SK-N-SH treated with all-trans-retinoic acid at 6 μM for 48 hours (cell line): ENCODE results near the gene YEATS2.

Source experiments
- ARNTL ChIP-seq: fragments of 450-650 bp; formaldehyde crosslinking; IDR thresholded peaks from 2 replicates; pipeline ENCODE4 v1.5.0; 2020; ENCODE audit warnings: low read depth, mild to moderate bottlenecking, moderate library complexity, borderline replicate concordance
- CSDC2 ChIP-seq: fragments of 250-450 bp; sonication (Bioruptor Pico); IDR thresholded peaks from 2 replicates; pipeline ENCODE4 v1.5.0; 2020; ENCODE audit warnings: mild to moderate bottlenecking, moderate library complexity
- CSRNP3 ChIP-seq: fragments of 250-450 bp; sonication (Bioruptor Pico); IDR thresholded peaks from 2 replicates; pipeline ENCODE4 v1.5.1; 2021; ENCODE audit warnings: mild to moderate bottlenecking, moderate library complexity
- TOX ChIP-seq: fragments of 250-450 bp; sonication (Bioruptor Pico); IDR thresholded peaks from 2 replicates; pipeline ENCODE4 v1.8.0; 2021; ENCODE audit warnings: mild to moderate bottlenecking, moderate library complexity, borderline replicate concordance
- ZFP3 ChIP-seq: fragments of 250-450 bp; sonication (Bioruptor Pico); IDR thresholded peaks from 2 replicates; pipeline ENCODE4 v1.5.0; 2020; ENCODE audit warnings: mild to moderate bottlenecking, moderate library complexity
- ZNF8 ChIP-seq: fragments of 450-650 bp; formaldehyde crosslinking; IDR thresholded peaks from 2 replicates; pipeline ENCODE4 v1.5.0; 2020; ENCODE audit warnings: mild to moderate bottlenecking, moderate library complexity

- TF ChIP-seq CSRNP3 (CRISPR knock-in tag): no peak
- TF ChIP-seq TOX (CRISPR knock-in tag): no peak
- TF ChIP-seq ZFP3 (CRISPR knock-in tag): no peak
- TF ChIP-seq CSDC2 (CRISPR knock-in tag): no peak
- no peak for TF ChIP-seq ARNTL
- TF ChIP-seq ZNF8 (CRISPR knock-in tag): no peak
These were observed 111.7 kb downstream of the YEATS2 start for GRCh38 chr3:183809270-183809669.
